WTC11 (cell line): ENCODE results near the gene ZNF581. TPM values are rescaled to one million over a fixed set of nuclear protein-coding genes. Genes with fewer than 3 reads are reported as not detected.

Source experiments
- ATAC-seq: fragments of 200-7000 bp; cut with Tn5 transposase; 2 replicates; pipeline ENCODE4 v1.10.0; 2021; ENCODE audit warnings: mild to moderate bottlenecking, moderate library complexity
- CTCF ChIA-PET: fragments of 300-600 bp; sonication (Branson Sonifier 250); formaldehyde crosslinking; loops from one replicate; lab custom pipeline; 2021; ENCODE audit warnings: antibody characterized with exemption; lab: Charles Lee
- POLR2A ChIA-PET: fragments of 350-600 bp; sonication (Branson Sonifier 250); formaldehyde crosslinking; loops from one replicate; lab custom pipeline; 2021; ENCODE audit warnings: antibody characterized with exemption; lab: Charles Lee
- DNase-seq: peaks from one replicate; pipeline ENCODE4 v3.0.0; 2021; ENCODE audit warnings: low spot score
- H3K27ac Mint-ChIP-seq: 2 replicates; pipeline ENCODE4 v1.8.0; 2021; ENCODE audit warnings: mixed read lengths
- H3K27me3 Mint-ChIP-seq: 2 replicates; pipeline ENCODE4 v1.8.0; 2021; ENCODE audit warnings: low read depth, mild to moderate bottlenecking, moderate library complexity, mixed read lengths
- H3K36me3 Mint-ChIP-seq: 2 replicates; pipeline ENCODE4 v1.8.0; 2021; ENCODE audit warnings: mixed read lengths
- H3K4me1 Mint-ChIP-seq: 2 replicates; pipeline ENCODE4 v1.8.0; 2022; ENCODE audit warnings: mixed read lengths
- H3K4me3 Mint-ChIP-seq: 2 replicates; pipeline ENCODE4 v1.8.0; 2021; ENCODE audit warnings: mild to moderate bottlenecking, moderate library complexity, mixed read lengths
- H3K9me3 Mint-ChIP-seq: 2 replicates; pipeline ENCODE4 v1.8.0; 2021; ENCODE audit warnings: mixed read lengths
- AR ChIP-seq: fragments of 250-450 bp; sonication (Bioruptor Pico); IDR thresholded peaks from 2 replicates; pipeline ENCODE4 v1.9.0; 2021; ENCODE audit warnings: mild to moderate bottlenecking
- ATF1 ChIP-seq: sonication (generic); formaldehyde crosslinking; IDR thresholded peaks from 2 replicates; pipeline ENCODE4 v1.8.1; 2023; ENCODE audit warnings: mild to moderate bottlenecking, moderate library complexity, missing genetic modification reagents
- ATF2 ChIP-seq: sonication (generic); formaldehyde crosslinking; IDR thresholded peaks from 2 replicates; pipeline ENCODE4 v1.8.1; 2022; ENCODE audit warnings: low read depth, missing genetic modification reagents, borderline replicate concordance
- ESRRA ChIP-seq: sonication (generic); formaldehyde crosslinking; IDR thresholded peaks from 2 replicates; pipeline ENCODE4 v1.8.1; 2022; ENCODE audit warnings: mild to moderate bottlenecking, missing genetic modification reagents, borderline replicate concordance
- FOXP1 ChIP-seq: sonication (generic); formaldehyde crosslinking; IDR thresholded peaks from 2 replicates; pipeline ENCODE4 v1.8.0; 2022; ENCODE audit warnings: missing genetic modification reagents, mild to moderate bottlenecking, moderate library complexity, borderline replicate concordance
- FOXP4 ChIP-seq: sonication (generic); formaldehyde crosslinking; IDR thresholded peaks from 2 replicates; pipeline ENCODE4 v1.8.0; 2022; ENCODE audit warnings: mild to moderate bottlenecking, missing genetic modification reagents
- MAX ChIP-seq: sonication (generic); formaldehyde crosslinking; IDR thresholded peaks from 2 replicates; pipeline ENCODE4 v1.8.0; 2022; ENCODE audit warnings: mild to moderate bottlenecking, missing genetic modification reagents
- MLX ChIP-seq: sonication (generic); formaldehyde crosslinking; IDR thresholded peaks from 2 replicates; pipeline ENCODE4 v1.8.1; 2023; ENCODE audit warnings: mild to moderate bottlenecking, missing genetic modification reagents, moderate library complexity
- MXD4 ChIP-seq: fragments of 250-450 bp; sonication (Bioruptor Pico); IDR thresholded peaks from 2 replicates; pipeline ENCODE4 v1.8.0; 2021; ENCODE audit warnings: mild to moderate bottlenecking, moderate library complexity, borderline replicate concordance
- MYBL2 ChIP-seq: sonication (generic); formaldehyde crosslinking; IDR thresholded peaks from 2 replicates; pipeline ENCODE4 v1.8.1; 2023; ENCODE audit warnings: mild to moderate bottlenecking, moderate library complexity, missing genetic modification reagents
- NR2C2 ChIP-seq: sonication (generic); formaldehyde crosslinking; IDR thresholded peaks from 2 replicates; pipeline ENCODE4 v1.8.0; 2022; ENCODE audit warnings: mild to moderate bottlenecking, missing genetic modification reagents
- PREB ChIP-seq: sonication (generic); formaldehyde crosslinking; IDR thresholded peaks from 2 replicates; pipeline ENCODE4 v1.8.1; 2022; ENCODE audit warnings: mild to moderate bottlenecking, missing genetic modification reagents, moderate library complexity, borderline replicate concordance
- SMAD3 ChIP-seq: sonication (generic); formaldehyde crosslinking; IDR thresholded peaks from 2 replicates; pipeline ENCODE4 v1.8.0; 2022; ENCODE audit warnings: missing genetic modification reagents, mild to moderate bottlenecking, borderline replicate concordance
- SOX15 ChIP-seq: fragments of 250-450 bp; sonication (Bioruptor Pico); IDR thresholded peaks from 2 replicates; pipeline ENCODE4 v1.9.0; 2021; ENCODE audit warnings: mild to moderate bottlenecking
- USF2 ChIP-seq: sonication (generic); formaldehyde crosslinking; IDR thresholded peaks from 2 replicates; pipeline ENCODE4 v1.8.1; 2023; ENCODE audit warnings: mild to moderate bottlenecking, missing genetic modification reagents, moderate library complexity
- ZNF138 ChIP-seq: sonication (generic); formaldehyde crosslinking; conservative IDR thresholded peaks from 2 replicates; pipeline ENCODE4 v1.8.1; 2022; ENCODE audit warnings: mild to moderate bottlenecking, moderate library complexity, missing genetic modification reagents
- ZNF281 ChIP-seq: sonication (generic); formaldehyde crosslinking; IDR thresholded peaks from 2 replicates; pipeline ENCODE4 v1.8.0; 2023; ENCODE audit warnings: mild to moderate bottlenecking, missing genetic modification reagents
- ZNF396 ChIP-seq: fragments of 250-450 bp; sonication (Bioruptor Pico); IDR thresholded peaks from 2 replicates; pipeline ENCODE4 v1.8.0; 2021; ENCODE audit warnings: mild to moderate bottlenecking, moderate library complexity, borderline replicate concordance
- ZNF423 ChIP-seq: fragments of 250-450 bp; sonication (Bioruptor Pico); IDR thresholded peaks from 2 replicates; pipeline ENCODE4 v2.1.2; 2022; ENCODE audit warnings: mild to moderate bottlenecking, moderate library complexity
- ZNF512 ChIP-seq: sonication (generic); formaldehyde crosslinking; IDR thresholded peaks from 2 replicates; pipeline ENCODE4 v1.8.1; 2022; ENCODE audit warnings: missing genetic modification reagents, borderline replicate concordance
- total RNA-seq: library from RNA; stranded (reverse); gene quantifications from 3 replicates; pipeline ENCODE4 v1.2.3, GENCODE V29; 2021

Gene ZNF581
- total RNA-seq, 1 experiment from 2014 or later: 100 TPM

GRCh38 chr19:55644842-55645511 lies 1.5 kb downstream of the ZNF581 start:
- no peak for DNase-seq
- Mint-ChIP-seq H3K9me3 (no peaks in the 10 kb centered on the region), H3K4me3 (peak overlapping the region; percentile 89), H3K36me3 (peaks cover 13% of the 10 kb centered on the region), H3K27ac (no peak overlapping the region), H3K4me1 (peaks cover 24% of the 10 kb centered on the region)
- ChIA-PET POLR2A (no interaction called here), CTCF (interaction anchor here (1.4 kb wide), 1 partner anchor 10 kb away, joined by 3 read pairs; the partner anchor contains the start of gene U2AF2)
- no peak for ATAC-seq
- TF ChIP-seq MXD4 (no peak), ESRRA (CRISPR knock-in tag) (0 out of 2 replicates have a peak, but pooled peaks have one; percentile 36), SOX15 (no peak), ATF2 (no peak), NR2C2 (CRISPR knock-in tag) (no peak)
- TF ChIP-seq, all 79 proteins: peak for 1
- H3K27me3 Mint-ChIP-seq: peaks cover 4% of the 10 kb centered on the region

- POLR2A ChIA-PET: no interaction called here
- DNase-seq (no peak), ATAC-seq (no peak)
- Mint-ChIP-seq H3K4me3 (peak overlapping the region; percentile 49), H3K4me1 (peaks cover 20% of the 10 kb centered on the region), H3K27me3 (peaks cover under 1% of the 10 kb centered on the region; the same call in 1 of the 2 replicates), H3K9me3 (no peaks in the 10 kb centered on the region), H3K36me3 (peaks cover 14% of the 10 kb centered on the region), H3K27ac (no peak overlapping the region)
- CTCF ChIA-PET: interaction anchor here (0.7 to 1.4 kb wide), 2 partner anchors 9 to 14 kb away, joined by 3 read pairs; partner anchors contain the start of gene U2AF2
- TF ChIP-seq MAX (no peak), FOXP1 (CRISPR knock-in tag) (no peak), MLX (no peak), FOXP4 (CRISPR knock-in tag) (no peak), ZNF281 (no peak), SMAD3 (CRISPR knock-in tag) (no peak), ZNF138 (CRISPR knock-in tag) (no peak), PREB (CRISPR knock-in tag) (no peak), ZNF512 (CRISPR knock-in tag) (no peak), MXD4 (no peak), ZNF396 (CRISPR knock-in tag) (no peak), USF2 (CRISPR knock-in tag) (no peak), MYBL2 (CRISPR knock-in tag) (no peak), AR (CRISPR knock-in tag) (no peak), ATF1 (CRISPR knock-in tag) (no peak), ZNF423 (no peak)
Measured at GRCh38 chr19:55645512-55645881, 2.0 kb downstream of the ZNF581 start.
